IMR-90 (cell line): Measurements from ENCODE around the gene PTPRG. TPM values are rescaled to one million over a fixed set of nuclear protein-coding genes. Genes with fewer than 3 reads are reported as not detected.

Experiments
- ATAC-seq: fragments of 200-7000 bp; cut with Tn5 transposase; 2 replicates; pipeline ENCODE4 v1.9.1; 2020; ENCODE audit warnings: low read depth, mild to moderate bottlenecking, moderate library complexity
- BruUV-seq: library from RNA; stranded (reverse); fragments of 400-500 nt; replicated peaks from 2 replicates; lab custom pipeline; 2021; lab: Mats Ljungman, UMichigan
- CTCF ChIA-PET: fragments of 300-600 bp; formaldehyde crosslinking; extraction: SDS; loops from one replicate; lab custom pipeline; 2021; ENCODE audit warnings: antibody characterized with exemption; lab: Yijun Ruan, JAX
- POLR2A ChIA-PET: fragments of 300-600 bp; sonication (Branson Sonifier 250); formaldehyde crosslinking; loops from one replicate; lab custom pipeline; 2022; ENCODE audit warnings: antibody characterized with exemption; ENCODE audit not compliant: unreplicated experiment; lab: Charles Lee
- DNase-seq: peaks from one replicate; pipeline ENCODE4 v3.0.0; 2013
- H2AFZ ChIP-seq: replicated peaks from 2 replicates; pipeline ENCODE3; 2013; ENCODE audit warnings: low read length, mild to moderate bottlenecking; ENCODE audit not compliant: poor library complexity
- H2AK5ac ChIP-seq: 2 replicates; pipeline ENCODE4 v1.6.1; 2013; ENCODE audit warnings: low read depth, low read length, inconsistent platforms
- H2AK9ac ChIP-seq: replicated peaks from 2 replicates; pipeline ENCODE3; 2013; ENCODE audit warnings: mild to moderate bottlenecking, low read depth, low read length, moderate library complexity; ENCODE audit not compliant: poor library complexity
- H2BK120ac ChIP-seq: 2 replicates; pipeline ENCODE4 v1.6.1; 2013; ENCODE audit warnings: low read depth, low read length, inconsistent platforms
- H2BK15ac ChIP-seq: 3 replicates; pipeline ENCODE4 v1.6.1; 2013; ENCODE audit warnings: low read depth, low read length, inconsistent platforms
- H2BK20ac ChIP-seq: 2 replicates; pipeline ENCODE4 v1.6.1; 2013; ENCODE audit warnings: low read depth, mild to moderate bottlenecking, inconsistent platforms, low read length, moderate library complexity
- H2BK5ac ChIP-seq: 2 replicates; pipeline ENCODE4 v1.6.1; 2013; ENCODE audit warnings: mild to moderate bottlenecking, low read depth, low read length, inconsistent platforms; ENCODE audit not compliant: poor library complexity, severe bottlenecking
- H3K14ac ChIP-seq: replicated peaks from 2 replicates; pipeline ENCODE4 v1.6.1; 2013; ENCODE audit warnings: low read depth, low read length, inconsistent platforms
- H3K18ac ChIP-seq: 2 replicates; pipeline ENCODE4 v1.6.1; 2013; ENCODE audit warnings: low read depth, low read length, control low read depth
- H3K23ac ChIP-seq: 2 replicates; pipeline ENCODE4 v1.6.1; 2013; ENCODE audit warnings: low read depth, low read length, inconsistent platforms
- H3K27ac ChIP-seq: 2 replicates; pipeline ENCODE4 v1.5.1; 2013; ENCODE audit warnings: mild to moderate bottlenecking, control low read depth, low read length; ENCODE audit not compliant: insufficient read depth
- H3K27me3 ChIP-seq: 2 replicates; pipeline ENCODE4 v1.6.1; 2013; ENCODE audit warnings: low read length; ENCODE audit not compliant: control insufficient read depth, insufficient read depth
- H3K36me3 ChIP-seq: 2 replicates; pipeline ENCODE4 v1.6.1; 2013; ENCODE audit warnings: low read length, mixed read lengths; ENCODE audit not compliant: control insufficient read depth, insufficient read depth
- H3K4ac ChIP-seq: 2 replicates; pipeline ENCODE4 v1.6.1; 2013; ENCODE audit warnings: low read depth, low read length, inconsistent platforms
- H3K4me1 ChIP-seq: 2 replicates; pipeline ENCODE4 v1.6.1; 2013; ENCODE audit warnings: low read length, mixed read lengths; ENCODE audit not compliant: control insufficient read depth, insufficient read depth
- H3K4me2 ChIP-seq: 2 replicates; pipeline ENCODE4 v1.6.1; 2013; ENCODE audit warnings: low read depth, mild to moderate bottlenecking, control low read depth, low read length, moderate library complexity
- H3K4me3 ChIP-seq: 2 replicates; pipeline ENCODE4 v1.5.1; 2013; ENCODE audit warnings: low read depth, mild to moderate bottlenecking, control low read depth, low read length, moderate library complexity; ENCODE audit not compliant: insufficient read depth
- H3K56ac ChIP-seq: 2 replicates; pipeline ENCODE4 v1.6.1; 2013; ENCODE audit warnings: low read length, inconsistent platforms; ENCODE audit not compliant: insufficient read depth; ENCODE audit errors: extremely low read depth
- H3K79me1 ChIP-seq, 2 experiments: 2 replicates each; pipeline ENCODE4 v1.6.1; 2013; ENCODE audit warnings: low read length in 2 of 2, inconsistent platforms in 1 of 2, low read depth in 1 of 2
- H3K9ac ChIP-seq: 2 replicates; pipeline ENCODE4 v1.6.1; 2013; ENCODE audit warnings: low read depth, low read length, control low read depth
- H3K9me1 ChIP-seq: 2 replicates; pipeline ENCODE4 v1.6.1; 2013; ENCODE audit warnings: low read length, inconsistent platforms; ENCODE audit not compliant: insufficient read depth
- H3K9me3 ChIP-seq: 2 replicates; pipeline ENCODE4 v1.6.1; 2013; ENCODE audit warnings: low read length; ENCODE audit not compliant: control insufficient read depth, insufficient read depth
- H4K20me1 ChIP-seq: 2 replicates; pipeline ENCODE4 v1.6.1; 2013; ENCODE audit warnings: low read length, inconsistent platforms; ENCODE audit not compliant: insufficient read depth
- H4K5ac ChIP-seq: 2 replicates; pipeline ENCODE4 v1.6.1; 2013; ENCODE audit warnings: mild to moderate bottlenecking, low read depth, low read length, control low read depth
- H4K8ac ChIP-seq, 2 experiments: 2 replicates each; pipeline ENCODE4 v1.6.1; 2013; ENCODE audit warnings: low read depth in 2 of 2, low read length in 2 of 2, control low read depth in 1 of 2, inconsistent platforms in 1 of 2
- H4K91ac ChIP-seq: 2 replicates; pipeline ENCODE4 v1.6.1; 2013; ENCODE audit warnings: low read depth, low read length, inconsistent platforms; ENCODE audit not compliant: insufficient read depth
- BHLHE40 ChIP-seq: fragments of 150-350 bp; IDR thresholded peaks from 2 replicates; pipeline ENCODE4 v1.6.1; 2016; ENCODE audit warnings: mild to moderate bottlenecking, low read depth, low read length
- CTCF ChIP-seq: conservative IDR thresholded peaks from 2 replicates; pipeline ENCODE4 v1.5.1; 2012; ENCODE audit warnings: mild to moderate bottlenecking, low read depth, low read length, improper control_type of control experiment
- ELK1 ChIP-seq: fragments of 150-350 bp; IDR thresholded peaks from 2 replicates; pipeline ENCODE4 v1.6.1; 2016; ENCODE audit warnings: low read depth, mild to moderate bottlenecking, low read length, moderate library complexity, borderline replicate concordance
- FOS ChIP-seq: fragments of 150-350 bp; IDR thresholded peaks from 2 replicates; pipeline ENCODE4 v1.6.1; 2016; ENCODE audit warnings: low read depth, low read length
- MAZ ChIP-seq: IDR thresholded peaks from 2 replicates; pipeline ENCODE4 v1.6.1; 2012; ENCODE audit warnings: low read depth, mild to moderate bottlenecking, low read length, improper control_type of control experiment, moderate library complexity, borderline replicate concordance
- POLR2A ChIP-seq: IDR thresholded peaks from 2 replicates; pipeline ENCODE4 v1.6.1; 2012; ENCODE audit warnings: mild to moderate bottlenecking, low read depth, low read length
- RAD21 ChIP-seq: IDR thresholded peaks from 2 replicates; pipeline ENCODE4 v1.6.1; 2012; ENCODE audit warnings: low read length, improper control_type of control experiment
- RFX5 ChIP-seq: IDR thresholded peaks from 2 replicates; pipeline ENCODE4 v1.8.0; 2012; ENCODE audit warnings: low read depth, mild to moderate bottlenecking, low read length, moderate library complexity
- SMC3 ChIP-seq: fragments of 150-350 bp; IDR thresholded peaks from 2 replicates; pipeline ENCODE4 v1.6.1; 2016; ENCODE audit warnings: low read depth, mild to moderate bottlenecking, antibody characterized with exemption, low read length, moderate library complexity
- WGBS, 2 experiments: methylation state at CpG; one replicate each; pipeline versions ENCODE4 v1.1.5 to v1.1.7; 2013; ENCODE audit warnings: missing lambda C conversion rate in 2 of 2; ENCODE audit not compliant: insufficient read length in 1 of 2; ENCODE audit errors: extremely low coverage in 2 of 2; 5-methylcytosine and 5-hydroxymethylcytosine counted together
- dilution Hi-C: fragments of 300-500 bp; cut with HindIII; formaldehyde crosslinking; loops from one replicate; pipeline ENCODE4 v1.14.3; 2018; ENCODE audit warnings: low sequenced_read_pairs; ENCODE audit not compliant: unreplicated experiment
- in situ Hi-C: fragments of 300-500 bp; cut with MboI; formaldehyde crosslinking; loops from 3 replicates; pipeline ENCODE4 v1.14.3; 2019; ENCODE audit warnings: low sequenced_read_pairs, inconsistent platforms, mixed read lengths
- intact Hi-C: fragments of 100-400 bp; cut with micrococcal nuclease; formaldehyde crosslinking; loops from 2 replicates; pipeline ENCODE4 v1.10.0; 2022
- polyA plus RNA-seq, 3 experiments: library from polyadenylated mRNA; depleted of rRNA; stranded (reverse); fragments of >200 nt; gene quantifications; 2 replicates each; pipeline ENCODE4 v1.2.3, GENCODE V29; 2012; ENCODE audit warnings: low replicate concordance in 1 of 3
- total RNA-seq: library from RNA; depleted of rRNA; stranded (reverse); fragments of >200 nt; gene quantifications from 2 replicates; pipeline ENCODE4 v1.2.3, GENCODE V29; 2012

Gene PTPRG
- total and polyA plus RNA-seq, 2 of the 4 experiments (the other 2 are of a cell fraction) = 7.7 to 31.0 TPM

DNA sequence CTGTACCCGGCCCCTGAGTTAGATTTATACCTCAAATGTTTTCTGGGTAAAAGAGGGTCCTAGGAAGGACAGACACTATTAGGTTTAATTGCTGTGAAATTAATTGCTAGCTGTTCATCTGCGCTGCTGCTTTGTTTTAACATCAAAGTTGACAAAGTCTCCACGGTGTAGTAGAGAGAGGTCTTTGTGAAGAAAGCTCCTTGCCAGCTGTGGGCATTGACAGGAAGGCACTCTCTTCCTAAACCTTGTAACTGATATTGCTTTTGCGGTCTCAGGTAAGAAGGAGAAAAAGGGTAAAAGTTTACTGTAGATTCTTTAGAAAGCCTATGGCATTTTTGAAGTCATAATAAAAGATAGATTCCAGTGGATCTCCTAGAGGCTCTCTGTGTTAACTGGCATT is 68.1 kb downstream of the PTPRG start:
- Histone ChIP-seq H3K4me2 (no peak overlapping the region), H3K9me1 (peaks cover 14% of the 10 kb centered on the region), H3K4me3 (no peak overlapping the region), H3K4me1 (peaks cover 14% of the 10 kb centered on the region), H2BK15ac (peak overlapping the region; percentile 87; the same call in 2 of the 3 replicates), H2AK5ac (peak overlapping the region; percentile 83), H3K79me1 (peaks cover 27 to 51% of the 10 kb centered on the region in 2 experiments), H3K14ac (peak overlapping the region; percentile 73), H2BK20ac (peak overlapping the region; percentile 83), H3K27ac (no peak overlapping the region), H3K9me3 (no peaks in the 10 kb centered on the region; the same call in 1 of the 2 replicates), H4K91ac (peak overlapping the region; percentile 80), H2AK9ac (no peak overlapping the region), H2AFZ (no peak overlapping the region), H3K27me3 (no peaks in the 10 kb centered on the region), H4K8ac (peak overlapping the region in 1 of 2 experiments; percentile 40; a peak in 1 of 4 replicates), H3K4ac (peak overlapping the region; percentile 34), H2BK120ac (peak overlapping the region; percentile 69), H3K9ac (no peak overlapping the region), H3K18ac (peak overlapping the region; percentile 76), H3K23ac (peak overlapping the region; percentile 60; the same call in 1 of the 2 replicates), H4K20me1 (peaks cover 16% of the 10 kb centered on the region; the same call in 1 of the 2 replicates), H4K5ac (peak overlapping the region; percentile 67; the same call in 1 of the 2 replicates), H2BK5ac (peak overlapping the region; percentile 64), H3K36me3 (peaks cover 2% of the 10 kb centered on the region; the same call in 1 of the 2 replicates), H3K56ac (no peak overlapping the region)
- in situ Hi-C loops (no loop called here), intact Hi-C loops (loop anchor here (5.0 kb wide), 1 partner anchor 67 kb away; the partner anchor contains the start of gene PTPRG), dilution Hi-C loops (no loop called here)
- DNase-seq (no peak), ATAC-seq (no peak)
- 100% methylated on average over 1 of the region's 4 CpGs; no CpG with 5 or more reads in 1 of the 2 experiments for WGBS, 2 experiments
- BruUV-seq = no TSS peak
- ChIA-PET POLR2A (no interaction called here), CTCF (no interaction called here)
- TF ChIP-seq SMC3 (no peak), BHLHE40 (no peak), ELK1 (no peak), RFX5 (no peak), FOS (no peak), RAD21 (no peak), CTCF (no peak), POLR2A (no peak), MAZ (no peak)
